Measurements from ENCODE around the gene PKIB.

DNA sequence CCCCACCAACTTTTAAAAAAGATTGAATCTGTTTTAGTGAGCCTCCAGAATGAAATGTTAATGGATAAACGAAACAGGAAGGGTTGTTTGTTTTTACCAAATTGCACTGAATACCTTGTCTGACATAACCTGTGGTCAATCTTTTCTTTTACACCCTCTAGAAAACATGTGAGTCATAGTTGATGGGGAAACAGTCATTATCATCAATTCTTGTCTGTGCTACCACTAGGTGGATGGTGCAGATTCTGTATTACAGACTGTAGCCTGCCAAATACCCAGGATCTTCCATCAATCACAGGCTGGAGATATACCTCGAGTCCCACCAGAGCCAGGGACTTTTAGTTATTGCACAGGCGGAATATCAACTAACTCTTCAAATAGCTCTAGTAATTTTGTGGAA is 29.5 kb upstream of the PKIB start:
- TF ChIP-seq, protein P1, sequence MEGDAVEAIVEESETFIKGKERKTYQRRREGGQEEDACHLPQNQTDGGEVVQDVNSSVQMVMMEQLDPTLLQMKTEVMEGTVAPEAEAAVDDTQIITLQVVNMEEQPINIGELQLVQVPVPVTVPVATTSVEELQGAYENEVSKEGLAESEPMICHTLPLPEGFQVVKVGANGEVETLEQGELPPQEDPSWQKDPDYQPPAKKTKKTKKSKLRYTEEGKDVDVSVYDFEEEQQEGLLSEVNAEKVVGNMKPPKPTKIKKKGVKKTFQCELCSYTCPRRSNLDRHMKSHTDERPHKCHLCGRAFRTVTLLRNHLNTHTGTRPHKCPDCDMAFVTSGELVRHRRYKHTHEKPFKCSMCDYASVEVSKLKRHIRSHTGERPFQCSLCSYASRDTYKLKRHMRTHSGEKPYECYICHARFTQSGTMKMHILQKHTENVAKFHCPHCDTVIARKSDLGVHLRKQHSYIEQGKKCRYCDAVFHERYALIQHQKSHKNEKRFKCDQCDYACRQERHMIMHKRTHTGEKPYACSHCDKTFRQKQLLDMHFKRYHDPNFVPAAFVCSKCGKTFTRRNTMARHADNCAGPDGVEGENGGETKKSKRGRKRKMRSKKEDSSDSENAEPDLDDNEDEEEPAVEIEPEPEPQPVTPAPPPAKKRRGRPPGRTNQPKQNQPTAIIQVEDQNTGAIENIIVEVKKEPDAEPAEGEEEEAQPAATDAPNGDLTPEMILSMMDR (IDR thresholded peaks at IDR 0.05) = no peak
- TF ChIP-seq POLR2AphosphoS5 (IDR thresholded peaks at IDR 0.05) = no peak

All from esophagus muscularis mucosa (tissue), 3 donors.